Central memory CD8-positive, alpha-beta T cell (primary cell): ENCODE data around the gene ANKS1A.

Experiments used
- ATAC-seq: fragments of 150-1000 bp; cut with Tn5 transposase; replicated peaks from 2 replicates; pipeline ENCODE4 v1.10.0; 2022; ENCODE audit warnings: mild to moderate bottlenecking, moderate FRiP score, moderate number of reproducible peaks; ENCODE audit not compliant: poor library complexity, severe bottlenecking; ENCODE audit errors: extremely low read depth
- DNase-seq, 2 donors: peaks; one replicate each; pipeline ENCODE4 v3.0.0; 2021; ENCODE audit warnings: low spot score in 2 of 2
- H3K27ac Mint-ChIP-seq: one replicate; pipeline ENCODE4 v1.8.0; 2022; ENCODE audit warnings: low read depth, mild to moderate bottlenecking, moderate library complexity, mixed read lengths
- H3K27me3 Mint-ChIP-seq: one replicate; pipeline ENCODE4 v1.8.0; 2022; ENCODE audit warnings: mixed read lengths
- H3K36me3 Mint-ChIP-seq: one replicate; pipeline ENCODE4 v1.8.0; 2022; ENCODE audit warnings: mild to moderate bottlenecking, moderate library complexity, mixed read lengths; ENCODE audit not compliant: insufficient read depth
- H3K4me1 Mint-ChIP-seq: one replicate; pipeline ENCODE4 v1.8.0; 2022; ENCODE audit warnings: mixed read lengths
- H3K4me3 Mint-ChIP-seq: one replicate; pipeline ENCODE4 v1.8.0; 2022; ENCODE audit warnings: mild to moderate bottlenecking, moderate library complexity, mixed read lengths
- H3K9me3 Mint-ChIP-seq: one replicate; pipeline ENCODE4 v1.8.0; 2022; ENCODE audit warnings: mixed read lengths

Gene ANKS1A

GRCh38 chr6:35037664-35038038 lies 148.6 kb downstream of the ANKS1A start:
- peaks cover 10% of the 10 kb centered on the region for H3K4me1 Mint-ChIP-seq
- H3K27ac Mint-ChIP-seq: no peak overlapping the region
- ATAC-seq: no peak
- DNase-seq: no peak
- H3K9me3 Mint-ChIP-seq: no peaks in the 10 kb centered on the region
- no peak overlapping the region for H3K4me3 Mint-ChIP-seq
- H3K36me3 Mint-ChIP-seq: peaks cover 2% of the 10 kb centered on the region
- no peaks in the 10 kb centered on the region for H3K27me3 Mint-ChIP-seq

DNA sequence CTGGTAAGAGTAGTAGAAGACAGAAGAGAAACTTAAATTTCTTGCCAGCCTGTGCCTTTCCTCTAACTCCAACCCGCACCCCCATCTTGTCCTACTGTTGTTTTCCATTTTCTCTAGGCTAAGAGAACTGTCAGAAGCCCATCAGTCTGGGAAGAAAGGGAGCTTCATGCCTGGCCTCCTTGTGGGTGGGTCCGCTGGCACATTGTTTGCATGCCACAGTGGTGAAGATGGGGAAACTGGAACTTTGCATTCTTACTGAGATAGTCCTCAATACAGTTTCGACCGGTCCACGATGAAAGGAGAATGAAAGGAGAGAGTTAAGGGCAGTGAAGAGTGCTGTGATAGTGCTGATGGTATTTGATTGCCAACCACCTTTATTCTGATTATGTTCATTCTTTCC lies 149.0 kb downstream of the ANKS1A start:
- Mint-ChIP-seq H3K4me3 (no peak overlapping the region), H3K36me3 (peaks cover under 1% of the 10 kb centered on the region), H3K27ac (no peak overlapping the region), H3K4me1 (peaks cover 10% of the 10 kb centered on the region), H3K27me3 (no peaks in the 10 kb centered on the region), H3K9me3 (no peaks in the 10 kb centered on the region)
- ATAC-seq (no peak), DNase-seq (no peak)

- Mint-ChIP-seq H3K27ac (no peak overlapping the region), H3K27me3 (no peaks in the 10 kb centered on the region), H3K4me3 (no peak overlapping the region), H3K9me3 (no peaks in the 10 kb centered on the region), H3K4me1 (peaks cover 8% of the 10 kb centered on the region), H3K36me3 (no peaks in the 10 kb centered on the region)
- DNase-seq: no peak
- ATAC-seq: no peak
These were observed 151.3 kb downstream of the ANKS1A start for GRCh38 chr6:35040398-35040797.

DNA sequence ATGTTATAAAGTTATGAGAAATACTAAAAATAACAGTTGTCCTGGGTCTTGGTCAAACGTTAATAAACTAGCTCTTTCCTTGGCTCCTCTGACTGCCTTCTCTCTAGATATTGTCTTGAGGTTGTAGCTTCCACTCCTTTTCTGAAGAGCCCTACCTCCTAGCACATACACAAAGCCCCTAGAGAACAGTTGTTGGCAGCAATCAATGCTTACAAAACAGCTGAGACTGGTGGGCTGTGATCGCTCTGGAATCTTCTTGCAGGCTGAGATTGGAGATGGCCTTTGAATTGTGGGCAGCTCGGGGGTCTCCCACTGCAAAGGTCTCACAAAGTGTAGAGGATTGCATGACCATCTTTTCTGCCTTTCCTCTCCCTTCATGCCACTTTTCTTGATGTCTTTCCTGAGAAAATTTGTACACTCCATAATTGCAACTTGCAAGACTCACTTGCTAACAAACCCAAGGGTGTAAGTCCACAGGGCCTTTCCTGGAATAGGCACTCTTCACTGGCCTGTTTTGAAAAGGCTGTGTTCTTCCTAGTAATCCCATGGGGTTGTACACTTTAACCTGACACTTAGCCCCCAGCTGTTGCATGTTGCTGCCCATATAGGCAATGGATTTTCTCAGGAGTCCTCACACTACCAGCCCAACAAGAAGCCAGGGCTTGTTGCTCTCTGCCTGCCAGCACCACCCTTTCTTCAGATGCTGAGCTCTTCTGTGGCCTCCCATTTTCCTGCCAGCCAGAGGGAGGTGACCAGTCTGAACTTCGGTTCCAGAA lies 152.2 kb downstream of the ANKS1A start:
- Mint-ChIP-seq H3K9me3 (no peaks in the 10 kb centered on the region), H3K27ac (no peak overlapping the region), H3K36me3 (no peaks in the 10 kb centered on the region), H3K27me3 (no peaks in the 10 kb centered on the region), H3K4me1 (peaks cover 5% of the 10 kb centered on the region), H3K4me3 (no peak overlapping the region)
- DNase-seq (no peak), ATAC-seq (no peak)

DNA sequence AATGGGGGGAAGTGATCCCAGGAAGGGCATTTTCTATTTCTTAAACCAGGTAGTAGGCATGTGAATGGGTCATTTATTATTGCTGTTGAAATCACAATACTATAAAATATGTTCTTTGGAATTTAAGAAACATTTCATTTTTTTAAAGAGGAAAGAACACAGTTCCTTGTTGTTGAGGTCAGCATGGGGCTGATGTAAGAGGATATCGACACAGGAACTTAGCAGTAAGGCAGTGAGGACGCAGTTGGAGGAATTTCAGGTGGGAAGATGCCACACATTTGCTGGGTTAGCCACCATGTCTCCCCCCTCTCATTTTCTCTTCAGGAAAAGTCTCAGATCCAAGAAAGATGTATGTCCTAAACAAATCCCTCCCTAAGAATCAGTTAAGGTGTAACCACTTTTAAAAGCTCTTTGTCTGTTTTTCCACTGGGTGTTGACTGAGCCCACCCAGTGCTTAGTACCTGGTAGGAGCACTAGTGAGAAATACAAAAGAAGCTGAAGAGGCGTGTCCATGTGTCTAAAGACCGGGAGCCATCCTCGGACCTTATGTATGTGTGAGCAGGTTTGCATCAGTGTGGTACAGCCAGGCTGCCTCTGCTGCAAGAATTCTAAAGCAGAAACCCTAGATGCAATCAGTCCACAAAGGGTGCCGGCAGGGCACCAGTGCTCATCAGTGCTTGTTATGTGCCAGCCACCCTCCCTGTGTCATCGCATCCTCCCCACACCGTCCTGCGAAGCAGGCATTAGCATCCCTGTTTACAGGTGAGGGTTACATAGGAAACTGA lies 153.2 kb downstream of the ANKS1A start:
- ATAC-seq: no peak
- no peak overlapping the region for H3K27ac Mint-ChIP-seq

DNA sequence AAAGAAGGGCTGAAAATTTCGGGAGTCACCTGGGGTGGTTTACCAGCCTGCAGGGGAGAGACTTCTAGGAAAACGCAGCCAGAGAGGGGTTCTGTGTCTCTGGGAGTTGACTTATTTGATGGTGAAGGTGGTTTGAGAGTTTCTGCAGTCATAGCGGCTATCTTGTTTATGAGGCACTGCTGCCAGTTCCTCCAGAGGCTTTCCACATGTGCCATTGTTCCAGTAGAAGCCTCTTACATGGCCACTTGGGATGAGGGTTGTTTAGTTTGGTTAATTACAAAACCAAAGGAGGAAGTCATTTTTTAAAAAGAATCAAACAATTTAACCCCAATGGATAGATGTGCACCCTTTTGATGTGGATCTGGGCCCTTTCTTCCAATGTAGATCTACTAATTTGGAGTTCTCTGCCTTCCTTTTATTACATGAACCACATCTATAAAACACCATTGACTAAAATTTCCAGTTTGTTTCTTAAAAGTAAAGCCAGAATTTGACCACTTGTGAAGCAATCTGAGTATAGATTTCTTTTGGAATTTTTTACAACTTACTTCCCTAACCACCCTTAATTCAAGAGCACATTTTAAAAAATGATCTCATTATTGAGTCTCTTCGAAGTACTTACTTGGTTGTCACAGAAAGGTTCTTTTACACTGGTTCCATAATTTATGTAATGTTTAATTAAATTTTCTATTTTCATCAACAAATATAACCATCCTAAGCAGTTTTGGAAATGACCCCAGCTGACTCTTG lies 154.5 kb downstream of the ANKS1A start:
- H3K4me3 Mint-ChIP-seq: no peak overlapping the region
- DNase-seq (no peak), ATAC-seq (no peak)
- H3K27me3 Mint-ChIP-seq: no peaks in the 10 kb centered on the region
- no peaks in the 10 kb centered on the region for H3K36me3 Mint-ChIP-seq
- H3K9me3 Mint-ChIP-seq: no peaks in the 10 kb centered on the region
- H3K27ac Mint-ChIP-seq: peak overlapping the region; percentile 32
- no peaks in the 10 kb centered on the region for H3K4me1 Mint-ChIP-seq

More for the DNA sequence above, 153.2 kb downstream of the ANKS1A start:
- H3K36me3 Mint-ChIP-seq: no peaks in the 10 kb centered on the region
- no peaks in the 10 kb centered on the region for H3K9me3 Mint-ChIP-seq
- no peak for DNase-seq
- H3K4me1 Mint-ChIP-seq: peaks cover 5% of the 10 kb centered on the region
- H3K27me3 Mint-ChIP-seq: no peaks in the 10 kb centered on the region
- H3K4me3 Mint-ChIP-seq: no peak overlapping the region

- Mint-ChIP-seq H3K27me3 (no peaks in the 10 kb centered on the region), H3K4me3 (no peak overlapping the region), H3K27ac (peak overlapping the region; percentile 32), H3K9me3 (no peaks in the 10 kb centered on the region), H3K4me1 (no peaks in the 10 kb centered on the region), H3K36me3 (no peaks in the 10 kb centered on the region)
- ATAC-seq: no peak
- no peak for DNase-seq
These were observed 155.2 kb downstream of the ANKS1A start for GRCh38 chr6:35044145-35044745.

GRCh38 chr6:35044761-35045421 lies 155.8 kb downstream of the ANKS1A start:
- DNase-seq (no peak), ATAC-seq (no peak)
- Mint-ChIP-seq H3K9me3 (no peaks in the 10 kb centered on the region), H3K27ac (no peak overlapping the region), H3K27me3 (no peaks in the 10 kb centered on the region), H3K4me3 (no peak overlapping the region), H3K4me1 (no peaks in the 10 kb centered on the region), H3K36me3 (no peaks in the 10 kb centered on the region)

DNA sequence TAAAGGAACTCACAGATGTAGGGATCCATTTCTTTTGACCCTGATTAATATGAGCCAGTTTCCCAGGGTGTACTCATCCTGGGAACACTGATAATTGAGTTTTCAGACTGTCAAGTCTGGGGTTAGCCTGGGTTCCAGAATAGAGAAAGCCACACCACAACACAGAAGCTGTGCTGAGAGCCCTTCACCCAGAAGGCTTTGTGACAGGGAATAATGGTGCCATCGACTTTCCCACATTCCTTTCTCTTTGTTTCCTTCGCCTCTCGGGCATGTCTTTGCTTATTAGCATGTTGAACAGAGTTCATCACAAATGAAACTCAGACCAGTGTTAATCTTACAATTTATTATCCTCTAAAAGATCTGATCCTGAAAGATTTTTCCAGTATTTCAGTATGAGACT lies 157.0 kb downstream of the ANKS1A start:
- no peaks in the 10 kb centered on the region for H3K27me3 Mint-ChIP-seq
- DNase-seq (no peak), ATAC-seq (no peak)
- H3K4me3 Mint-ChIP-seq: no peak overlapping the region
- no peaks in the 10 kb centered on the region for H3K4me1 Mint-ChIP-seq
- H3K27ac Mint-ChIP-seq: no peak overlapping the region
- peaks cover 1% of the 10 kb centered on the region for H3K36me3 Mint-ChIP-seq
- no peaks in the 10 kb centered on the region for H3K9me3 Mint-ChIP-seq

GRCh38 chr6:35046862-35047261 lies 157.8 kb downstream of the ANKS1A start:
- ATAC-seq (no peak), DNase-seq (no peak)

DNA sequence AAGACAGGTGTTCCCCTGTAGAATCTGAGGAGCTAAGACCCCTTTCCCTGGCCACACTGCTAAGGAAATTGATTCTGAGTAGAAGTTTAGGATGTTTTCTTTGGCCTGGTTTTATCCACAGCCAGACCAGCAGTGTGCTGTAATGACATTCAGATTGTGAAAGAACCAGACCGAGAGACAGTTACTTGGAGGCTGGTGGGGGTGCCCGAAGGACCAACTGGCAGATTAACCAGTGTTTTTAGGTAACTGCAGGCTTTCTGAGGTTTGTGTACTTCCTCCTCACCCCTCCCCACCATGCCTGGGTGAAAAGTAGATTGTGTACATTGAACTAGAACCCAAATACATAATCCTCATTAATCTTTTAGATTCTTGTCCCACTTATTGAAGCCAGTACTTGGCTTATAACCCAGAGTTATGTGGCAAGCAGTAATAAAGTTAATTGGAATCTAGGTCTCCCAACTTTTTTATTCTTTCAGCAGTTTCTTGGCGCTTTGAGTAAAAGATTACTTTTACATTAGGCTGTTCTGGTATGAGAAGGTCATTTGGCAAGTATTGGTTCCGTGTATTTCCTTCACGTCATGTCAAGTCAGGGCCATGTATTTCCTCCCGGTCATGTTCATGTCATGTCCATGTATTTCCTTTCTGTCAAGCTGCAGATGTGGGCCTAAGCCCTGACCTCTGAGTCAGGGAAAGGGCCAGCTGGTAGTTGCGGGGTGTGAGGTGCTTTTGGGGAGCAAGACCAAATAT lies 158.4 kb downstream of the ANKS1A start:
- H3K36me3 Mint-ChIP-seq: peaks cover 1% of the 10 kb centered on the region
- DNase-seq: no peak
- H3K27ac Mint-ChIP-seq: peak overlapping the region; percentile 42
- no peaks in the 10 kb centered on the region for H3K27me3 Mint-ChIP-seq
- no peak overlapping the region for H3K4me3 Mint-ChIP-seq
- H3K4me1 Mint-ChIP-seq: no peaks in the 10 kb centered on the region
- ATAC-seq: no peak
- H3K9me3 Mint-ChIP-seq: no peaks in the 10 kb centered on the region

More at GRCh38 chr6:35046862-35047261, 157.8 kb downstream of the ANKS1A start:
- H3K36me3 Mint-ChIP-seq: peaks cover 1% of the 10 kb centered on the region
- H3K27me3 Mint-ChIP-seq: no peaks in the 10 kb centered on the region
- H3K4me3 Mint-ChIP-seq: no peak overlapping the region
- H3K4me1 Mint-ChIP-seq: no peaks in the 10 kb centered on the region
- no peaks in the 10 kb centered on the region for H3K9me3 Mint-ChIP-seq
- H3K27ac Mint-ChIP-seq: no peak overlapping the region
